ENCODE results near the gene EPHB1.

EPHB1 gene

GRCh38 chr3:135133905-135134683, 339.0 kb downstream of the EPHB1 start:
- DNase-seq (ENCODE audit: low read depth): no peak

- DNase-seq (ENCODE audit: low read depth): no peak
These were observed 339.6 kb downstream of the EPHB1 start for GRCh38 chr3:135134684-135135075.

- DNase-seq (ENCODE audit: low read depth): no peak
These were observed 340.4 kb downstream of the EPHB1 start for GRCh38 chr3:135135445-135135844.

- DNase-seq (ENCODE audit: low read depth): no peak
These were observed 341.5 kb downstream of the EPHB1 start for GRCh38 chr3:135136361-135137100.

GRCh38 chr3:135137296-135137695, 342.2 kb downstream of the EPHB1 start:
- no peak for DNase-seq (ENCODE audit: low read depth)

GRCh38 chr3:135138776-135139175, 343.7 kb downstream of the EPHB1 start:
- no peak for DNase-seq (ENCODE audit: low read depth)

GRCh38 chr3:135140591-135140990, 345.5 kb downstream of the EPHB1 start:
- no peak for DNase-seq (ENCODE audit: low read depth)

- DNase-seq (ENCODE audit: low read depth): no peak
These were observed 346.1 kb downstream of the EPHB1 start for GRCh38 chr3:135141160-135141559.

GRCh38 chr3:135141672-135142071, 346.6 kb downstream of the EPHB1 start:
- DNase-seq (ENCODE audit: low read depth): no peak

GRCh38 chr3:135142530-135142929, 347.5 kb downstream of the EPHB1 start:
- no peak for DNase-seq (ENCODE audit: low read depth)

GRCh38 chr3:135143474-135143873, 348.4 kb downstream of the EPHB1 start:
- no peak for DNase-seq (ENCODE audit: low read depth)

GRCh38 chr3:135145581-135145980, 350.5 kb downstream of the EPHB1 start:
- no peak for DNase-seq (ENCODE audit: low read depth)

GRCh38 chr3:135147657-135148056, 352.6 kb downstream of the EPHB1 start:
- no peak for DNase-seq (ENCODE audit: low read depth)

GRCh38 chr3:135148398-135149020, 353.4 kb downstream of the EPHB1 start:
- DNase-seq (ENCODE audit: low read depth): no peak

GRCh38 chr3:135149707-135150681, 354.9 kb downstream of the EPHB1 start:
- no peak for DNase-seq (ENCODE audit: low read depth)

- DNase-seq (ENCODE audit: low read depth): no peak
These were observed 359.1 kb downstream of the EPHB1 start for GRCh38 chr3:135154186-135154585.

- DNase-seq (ENCODE audit: low read depth): no peak
These were observed 360.2 kb downstream of the EPHB1 start for GRCh38 chr3:135155228-135155627.

GRCh38 chr3:135155791-135156190, 360.7 kb downstream of the EPHB1 start:
- DNase-seq (ENCODE audit: low read depth): no peak

- DNase-seq (ENCODE audit: low read depth): no peak
These were observed 362.1 kb downstream of the EPHB1 start for GRCh38 chr3:135157045-135157740.

GRCh38 chr3:135158520-135158919, 363.5 kb downstream of the EPHB1 start:
- no peak for DNase-seq (ENCODE audit: low read depth)

- no peak for DNase-seq (ENCODE audit: low read depth)
These were observed 364.7 kb downstream of the EPHB1 start for GRCh38 chr3:135159681-135160247.

Measured in GM04503 (cell line).